Gastroesophageal sphincter (tissue), 3 donors: ENCODE results near the gene LRRFIP1.

Experiments
- CTCF ChIP-seq, 4 experiments: fragments of 200-600 bp in 2 of 4; fragments of 450-650 bp in 2 of 4; sonication (generic) in 1 of 4; IDR thresholded peaks; one replicate each; pipeline ENCODE4 v1.5.1; 2017 to 2019; ENCODE audit warnings: antibody characterized with exemption in 4 of 4, mild to moderate bottlenecking in 2 of 4, moderate library complexity in 2 of 4
- POLR2A ChIP-seq, 2 donors: fragments of 450-650 bp; IDR thresholded peaks; one replicate each; pipeline ENCODE4 v1.6.1; 2017; ENCODE audit warnings: antibody characterized with exemption in 2 of 2, mild to moderate bottlenecking in 2 of 2, moderate library complexity in 1 of 2
- POLR2AphosphoS5 ChIP-seq: sonication (generic); formaldehyde crosslinking; IDR thresholded peaks from one replicate; pipeline ENCODE4 v1.6.1; 2017; ENCODE audit warnings: antibody characterized with exemption

GRCh38 chr2:237696461-237696860 lies 69.1 kb downstream of the LRRFIP1 start:
- no peak for TF ChIP-seq CTCF (IDR thresholded peaks at IDR 0.05)
- TF ChIP-seq POLR2A (IDR thresholded peaks at IDR 0.05): no peak
- TF ChIP-seq POLR2AphosphoS5: no peak
